Activated CD8-positive, alpha-beta T cell treated with anti-CD3 and anti-CD28 coated beads, Interleukin-2, amount 10 ng/mL, durations not matched to agents 7 days and 5 days (primary cell): ENCODE results near the gene NOTCH3. TPM values are rescaled to one million over a fixed set of nuclear protein-coding genes. Genes with fewer than 3 reads are reported as not detected.

ENCODE experiments used
- ATAC-seq: fragments of 150-1000 bp; cut with Tn5 transposase; one replicate; pipeline ENCODE4 v1.10.0; 2021; ENCODE audit warnings: moderate library complexity
- CTCF ChIA-PET: fragments of 350-600 bp; sonication (Branson Sonifier 250); formaldehyde crosslinking; loops from one replicate; lab custom pipeline; 2021; ENCODE audit warnings: antibody characterized with exemption; lab: Charles Lee
- POLR2A ChIA-PET: fragments of 350-600 bp; sonication (Branson Sonifier 250); formaldehyde crosslinking; loops from one replicate; lab custom pipeline; 2021; ENCODE audit warnings: antibody characterized with exemption; lab: Charles Lee
- DNase-seq: peaks from one replicate; pipeline ENCODE4 v3.0.0-alpha.2; 2020
- H3K27ac Mint-ChIP-seq: one replicate; pipeline ENCODE4 v1.8.0; 2021; ENCODE audit warnings: mild to moderate bottlenecking, mixed read lengths
- H3K27me3 Mint-ChIP-seq: one replicate; pipeline ENCODE4 v1.8.0; 2021; ENCODE audit warnings: low read depth, mixed read lengths
- H3K36me3 Mint-ChIP-seq: one replicate; pipeline ENCODE4 v1.8.0; 2021; ENCODE audit warnings: low read depth, mixed read lengths
- H3K4me1 Mint-ChIP-seq: one replicate; pipeline ENCODE4 v1.8.0; 2021; ENCODE audit warnings: low read depth, mixed read lengths
- H3K4me3 Mint-ChIP-seq: one replicate; pipeline ENCODE4 v1.8.0; 2021; ENCODE audit warnings: mild to moderate bottlenecking, mixed read lengths
- H3K9me3 Mint-ChIP-seq: one replicate; pipeline ENCODE4 v1.8.0; 2022; ENCODE audit warnings: mixed read lengths; ENCODE audit not compliant: insufficient read depth
- microRNA-seq: library from miRNA; unstranded; fragments of <30 nt; microRNA quantifications from one replicate; pipeline ENCODE4 v1.2.0, GENCODE V29; 2022
- total RNA-seq, 2 experiments: library from RNA; stranded (reverse); gene quantifications; one replicate each; pipeline ENCODE4 v1.2.3, GENCODE V29; 2021

Gene NOTCH3
- total RNA-seq, 2 experiments from 2014 or later: not detected

DNA sequence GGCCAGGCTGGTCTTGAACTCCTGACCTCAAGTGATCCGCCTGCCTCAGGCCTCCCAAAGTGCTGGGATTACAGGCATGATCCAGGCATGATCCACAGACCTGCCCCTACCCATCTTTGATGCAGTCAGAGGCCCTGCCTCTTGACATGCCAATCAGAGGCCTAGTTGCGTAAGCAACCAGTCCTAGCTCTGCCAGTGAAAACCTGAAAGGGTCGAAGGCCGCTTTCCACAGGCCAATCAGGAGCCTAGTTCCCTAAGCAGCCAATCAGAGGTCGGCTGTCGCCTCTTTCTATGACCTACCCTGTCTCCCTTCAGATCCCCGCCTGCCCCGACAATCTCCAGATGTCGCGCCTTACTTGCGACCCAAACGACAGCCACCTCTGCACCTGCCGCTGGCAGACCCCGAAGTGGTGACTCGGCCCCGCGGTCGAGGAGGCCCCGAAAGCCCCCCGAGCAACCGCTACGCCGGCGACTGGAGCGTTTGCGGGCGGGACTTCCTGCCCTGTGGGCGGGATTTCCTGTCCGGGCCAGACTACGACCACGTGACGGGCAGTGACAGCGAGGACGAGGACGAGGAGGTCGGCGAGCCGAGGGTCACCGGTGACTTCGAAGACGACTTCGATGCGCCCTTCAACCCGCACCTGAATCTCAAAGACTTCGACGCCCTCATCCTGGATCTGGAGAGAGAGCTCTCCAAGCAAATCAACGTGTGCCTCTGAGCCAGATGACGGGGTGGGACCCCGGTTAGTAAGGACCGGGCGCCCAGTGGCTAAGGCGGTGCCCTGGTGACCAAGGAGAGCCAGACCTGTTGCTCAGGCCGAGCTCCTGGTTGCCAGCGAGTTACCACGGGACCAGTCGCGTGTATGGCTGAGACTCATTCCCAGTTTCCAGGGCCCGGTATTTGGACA lies 87.3 kb downstream of the NOTCH3 start:
- no peaks in the 10 kb centered on the region for H3K4me1 Mint-ChIP-seq
- H3K27ac Mint-ChIP-seq: no peak overlapping the region
- H3K9me3 Mint-ChIP-seq: no peaks in the 10 kb centered on the region
- ATAC-seq: no peak
- H3K36me3 Mint-ChIP-seq: peaks cover 30% of the 10 kb centered on the region
- no peaks in the 10 kb centered on the region for H3K27me3 Mint-ChIP-seq
- POLR2A ChIA-PET: interaction anchor here (1.2 kb wide), 2 partner anchors 11 to 12 kb away, joined by 3 to 4 read pairs; no protein-coding TSS in a partner anchor
- CTCF ChIA-PET: interaction anchor here (4.6 kb wide), 1 partner anchor 12 kb away, joined by 22 read pairs; no protein-coding TSS in a partner anchor
- no peak for DNase-seq
- no peak overlapping the region for H3K4me3 Mint-ChIP-seq

DNA sequence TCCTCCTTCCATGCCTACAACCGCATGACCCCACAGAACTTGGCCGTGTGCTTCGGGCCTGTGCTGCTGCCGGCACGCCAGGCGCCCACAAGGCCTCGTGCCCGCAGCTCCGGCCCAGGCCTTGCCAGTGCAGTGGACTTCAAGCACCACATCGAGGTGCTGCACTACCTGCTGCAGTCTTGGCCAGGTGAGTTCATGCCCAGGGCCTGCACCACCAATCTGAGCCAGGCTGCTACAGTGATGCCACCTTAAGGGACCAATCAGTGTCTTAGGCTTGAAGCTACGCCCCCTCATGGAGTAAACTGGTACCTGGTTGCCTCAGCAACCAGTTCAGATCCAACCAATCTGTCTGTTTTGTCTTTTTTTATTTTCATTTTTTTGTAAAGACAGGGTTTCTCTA lies 88.4 kb downstream of the NOTCH3 start:
- H3K36me3 Mint-ChIP-seq: peaks cover 20% of the 10 kb centered on the region
- ChIA-PET CTCF (interaction anchor here (4.6 kb wide), 1 partner anchor 11 kb away, joined by 22 read pairs; no protein-coding TSS in a partner anchor), POLR2A (interaction anchor here (1.3 kb wide), 1 partner anchor 14 kb away, joined by 3 read pairs; a partner anchor contains a TSS)
- no peak overlapping the region for H3K27ac Mint-ChIP-seq
- DNase-seq (no peak), ATAC-seq (no peak)
- peaks cover 7% of the 10 kb centered on the region for H3K27me3 Mint-ChIP-seq
- no peak overlapping the region for H3K4me3 Mint-ChIP-seq
- H3K9me3 Mint-ChIP-seq: no peaks in the 10 kb centered on the region
- H3K4me1 Mint-ChIP-seq: peaks cover 6% of the 10 kb centered on the region

DNA sequence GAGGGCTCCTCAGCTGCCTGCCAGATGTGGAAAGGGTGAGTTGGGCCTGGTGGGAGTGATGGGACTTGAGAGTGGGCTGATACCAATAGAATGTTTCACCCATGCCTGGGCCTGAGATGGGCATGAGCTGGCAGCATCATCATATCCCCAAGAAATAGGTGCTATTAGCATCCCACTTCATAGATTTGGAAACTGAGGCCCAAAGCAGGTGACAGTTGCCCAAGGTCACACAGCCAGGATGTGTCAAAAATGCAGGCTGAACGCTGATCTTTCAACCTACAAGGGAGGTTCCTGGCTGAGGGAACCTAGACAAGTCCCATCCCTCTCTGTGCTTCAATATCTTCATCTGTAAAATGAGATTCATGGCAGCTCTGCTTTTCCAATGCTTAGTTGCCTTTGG lies 89.0 kb downstream of the NOTCH3 start:
- H3K4me3 Mint-ChIP-seq: no peak overlapping the region
- POLR2A ChIA-PET: interaction anchor here (1.3 kb wide), 1 partner anchor 14 kb away, joined by 3 read pairs; a partner anchor contains a TSS
- H3K27ac Mint-ChIP-seq: no peak overlapping the region

DNA sequence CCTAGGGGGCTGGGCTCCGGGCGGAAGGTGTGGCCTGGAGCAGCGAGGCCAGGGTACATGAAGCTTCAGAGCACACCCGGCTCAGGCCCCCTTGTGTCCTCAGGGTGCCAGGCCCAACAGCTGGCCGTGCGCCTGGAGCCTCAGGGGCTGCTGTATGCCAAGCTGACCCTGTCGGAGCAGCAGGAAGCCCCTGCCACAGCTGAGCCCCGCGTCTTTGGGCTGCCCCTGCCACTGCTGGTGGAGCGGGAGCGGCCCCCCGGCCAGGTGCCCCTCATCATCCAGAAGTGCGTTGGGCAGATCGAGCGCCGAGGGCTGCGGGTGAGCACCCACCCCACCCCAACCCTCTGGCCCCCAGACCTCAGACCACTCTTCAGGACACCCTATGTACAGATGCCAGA lies 90.4 kb downstream of the NOTCH3 start:
- no peak for ATAC-seq
- POLR2A ChIA-PET: no interaction called here
- peaks cover 16% of the 10 kb centered on the region for H3K27me3 Mint-ChIP-seq

More for the DNA sequence above, 89.0 kb downstream of the NOTCH3 start:
- CTCF ChIA-PET: interaction anchor here (4.6 kb wide), 1 partner anchor 11 kb away, joined by 22 read pairs; no protein-coding TSS in a partner anchor
- no peaks in the 10 kb centered on the region for H3K9me3 Mint-ChIP-seq
- peaks cover 9% of the 10 kb centered on the region for H3K4me1 Mint-ChIP-seq
- peaks cover 14% of the 10 kb centered on the region for H3K36me3 Mint-ChIP-seq
- ATAC-seq (no peak), DNase-seq (no peak)
- peaks cover 9% of the 10 kb centered on the region for H3K27me3 Mint-ChIP-seq

DNA sequence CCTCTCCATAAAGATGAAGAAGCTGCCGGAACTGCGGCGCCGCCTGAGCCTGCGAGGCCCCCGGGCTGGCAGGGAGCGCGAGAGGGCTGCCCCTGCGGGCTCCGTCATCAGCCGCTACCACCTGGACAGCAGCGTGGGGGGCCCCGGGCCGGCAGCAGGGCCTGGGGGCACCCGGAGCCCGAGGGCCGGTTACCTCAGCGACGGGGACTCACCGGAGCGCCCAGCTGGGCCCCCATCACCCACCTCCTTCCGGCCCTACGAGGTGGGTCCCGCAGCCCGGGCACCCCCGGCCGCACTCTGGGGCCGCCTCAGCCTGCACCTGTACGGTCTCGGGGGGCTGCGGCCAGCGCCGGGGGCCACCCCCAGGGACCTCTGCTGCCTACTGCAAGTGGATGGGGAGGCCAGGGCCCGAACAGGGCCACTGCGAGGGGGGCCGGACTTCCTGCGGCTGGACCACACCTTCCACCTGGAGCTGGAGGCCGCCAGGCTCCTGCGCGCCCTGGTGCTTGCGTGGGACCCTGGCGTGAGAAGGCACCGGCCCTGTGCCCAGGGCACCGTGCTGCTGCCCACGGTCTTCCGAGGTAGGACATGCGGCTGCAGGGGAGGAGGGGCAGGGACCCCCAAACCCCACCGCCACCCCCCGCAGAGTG lies 90.9 kb downstream of the NOTCH3 start:
- DNase-seq (no peak), ATAC-seq (no peak)
- Mint-ChIP-seq H3K4me1 (peaks cover 14% of the 10 kb centered on the region), H3K4me3 (no peak overlapping the region), H3K9me3 (no peaks in the 10 kb centered on the region), H3K36me3 (peaks cover 3% of the 10 kb centered on the region), H3K27me3 (peaks cover 16% of the 10 kb centered on the region), H3K27ac (no peak overlapping the region)
- ChIA-PET POLR2A (no interaction called here), CTCF (interaction anchor here (0.6 kb wide), 1 partner anchor 761 kb away, joined by 4 read pairs; no protein-coding TSS in a partner anchor)

More for the DNA sequence above, 90.4 kb downstream of the NOTCH3 start:
- no peaks in the 10 kb centered on the region for H3K9me3 Mint-ChIP-seq
- H3K36me3 Mint-ChIP-seq: peaks cover 7% of the 10 kb centered on the region
- H3K4me1 Mint-ChIP-seq: peaks cover 14% of the 10 kb centered on the region
- CTCF ChIA-PET: interaction anchor here (0.6 to 4.6 kb wide), 2 partner anchors 9 to 760 kb away, joined by 4 to 22 read pairs; no protein-coding TSS in a partner anchor
- no peak overlapping the region for H3K4me3 Mint-ChIP-seq
- no peak for DNase-seq
- H3K27ac Mint-ChIP-seq: no peak overlapping the region

Small RNAs within 50 kb of the gene (microRNA-seq; reads per million reads assigned to microRNA genes)
- not detected for gene MIR6795

Other genes with a start within 250 kb of the NOTCH3 start
- gene SLC1A6, start 221.1 kb downstream of the NOTCH3 start, total RNA-seq: not detected
- gene CASP14, start 151.5 kb downstream of the NOTCH3 start, total RNA-seq: not detected
- not detected for gene OR1I1, start 118.8 kb downstream of the NOTCH3 start, total RNA-seq
- under 1 TPM in 1 of 2 experiments, not detected in 1; 0.13 TPM for gene SYDE1, start 93.6 kb downstream of the NOTCH3 start, total RNA-seq
- under 1 TPM; 0.21 to 0.29 TPM for gene EPHX3, start 31.5 kb upstream of the NOTCH3 start, total RNA-seq
- gene BRD4, start 131.5 kb upstream of the NOTCH3 start, total RNA-seq: 100 to 1,000 TPM; 102 to 108 TPM
- 10 to 100 TPM; 47.4 to 48.0 TPM for gene AKAP8, start 178.8 kb upstream of the NOTCH3 start, total RNA-seq
- gene AKAP8L, start 218.0 kb upstream of the NOTCH3 start, total RNA-seq: 10 to 100 TPM; 83.8 to 86.7 TPM
- 10 to 100 TPM; 31.6 to 32.7 TPM for gene WIZ, start 249.0 kb upstream of the NOTCH3 start, total RNA-seq